ENCODE data around the gene ZNF687.

The ZNF687 gene

GRCh38 chr1:151324390-151324930, 42.4 kb downstream of the ZNF687 start:
- ATAC-seq, result no peak
- TF ChIP-seq ZNF70 (CRISPR knock-in tag; IDR thresholded peaks at IDR 0.05) (no peak), ZFP3 (CRISPR knock-in tag; IDR thresholded peaks at IDR 0.05) (no peak)

- no peak for ATAC-seq
- TF ChIP-seq BACH2 (CRISPR knock-in tag; IDR thresholded peaks at IDR 0.05; ENCODE audit: borderline replicate concordance) (no peak), RARB (CRISPR knock-in tag; IDR thresholded peaks at IDR 0.05) (no peak), ESRRG (CRISPR knock-in tag; IDR thresholded peaks at IDR 0.05) (no peak), POU6F1 (CRISPR knock-in tag; IDR thresholded peaks at IDR 0.05; ENCODE audit: borderline replicate concordance, low read depth) (no peak), ISL1 (CRISPR knock-in tag; IDR thresholded peaks at IDR 0.05) (no peak), TCF4 (CRISPR knock-in tag; IDR thresholded peaks at IDR 0.05; ENCODE audit: borderline replicate concordance) (no peak), ZC3H10 (CRISPR knock-in tag; IDR thresholded peaks at IDR 0.05) (no peak), TSHZ2 (CRISPR knock-in tag; IDR thresholded peaks at IDR 0.05) (no peak), ZFP30 (CRISPR knock-in tag; IDR thresholded peaks at IDR 0.05) (no peak)
Measured at GRCh38 chr1:151325231-151325630, 43.1 kb downstream of the ZNF687 start.

- ATAC-seq, result no peak
- TF ChIP-seq TOX (CRISPR knock-in tag; IDR thresholded peaks at IDR 0.05; ENCODE audit: borderline replicate concordance), result no peak
- no peak for TF ChIP-seq ISL1 (CRISPR knock-in tag; IDR thresholded peaks at IDR 0.05)
- TF ChIP-seq ZNF565 (CRISPR knock-in tag; conservative IDR thresholded peaks at IDR 0.05; ENCODE audit: low read depth), result no peak
- no peak for TF ChIP-seq TCF4 (CRISPR knock-in tag; IDR thresholded peaks at IDR 0.05; ENCODE audit: borderline replicate concordance)
- TF ChIP-seq CREB5 (CRISPR knock-in tag; IDR thresholded peaks at IDR 0.05; ENCODE audit: low read depth), result no peak
- no peak for TF ChIP-seq ZFP3 (CRISPR knock-in tag; IDR thresholded peaks at IDR 0.05)
Measured at GRCh38 chr1:151325646-151326429, 43.7 kb downstream of the ZNF687 start.

- ATAC-seq, result peak; percentile 71
- TF ChIP-seq SNAI2 (CRISPR knock-in tag; IDR thresholded peaks at IDR 0.05), result no peak
- no peak for TF ChIP-seq ZNF8 (CRISPR knock-in tag; IDR thresholded peaks at IDR 0.05)
- TF ChIP-seq CSRNP3 (CRISPR knock-in tag; IDR thresholded peaks at IDR 0.05), result no peak
- no peak for TF ChIP-seq ZC3H10 (CRISPR knock-in tag; IDR thresholded peaks at IDR 0.05)
- no peak for TF ChIP-seq RARB (CRISPR knock-in tag; IDR thresholded peaks at IDR 0.05)
- no peak for TF ChIP-seq ISL1 (CRISPR knock-in tag; IDR thresholded peaks at IDR 0.05)
- TF ChIP-seq ESRRG (CRISPR knock-in tag; IDR thresholded peaks at IDR 0.05), result no peak
- TF ChIP-seq TCF4 (CRISPR knock-in tag; IDR thresholded peaks at IDR 0.05; ENCODE audit: borderline replicate concordance), result no peak
- TF ChIP-seq ARNTL (CRISPR knock-in tag; IDR thresholded peaks at IDR 0.05; ENCODE audit: borderline replicate concordance, low read depth), result no peak
- TF ChIP-seq PATZ1 (CRISPR knock-in tag; IDR thresholded peaks at IDR 0.05; ENCODE audit: borderline replicate concordance), result no peak
- TF ChIP-seq ZNF565 (CRISPR knock-in tag; conservative IDR thresholded peaks at IDR 0.05; ENCODE audit: low read depth), result no peak
- no peak for TF ChIP-seq PPARA (CRISPR knock-in tag; IDR thresholded peaks at IDR 0.05; ENCODE audit: borderline replicate concordance)
- no peak for TF ChIP-seq TOX (CRISPR knock-in tag; IDR thresholded peaks at IDR 0.05; ENCODE audit: borderline replicate concordance)
- no peak for TF ChIP-seq POU6F1 (CRISPR knock-in tag; IDR thresholded peaks at IDR 0.05; ENCODE audit: borderline replicate concordance, low read depth)
- TF ChIP-seq GLIS3 (CRISPR knock-in tag; IDR thresholded peaks at IDR 0.05), result no peak
- TF ChIP-seq ZFP3 (CRISPR knock-in tag; IDR thresholded peaks at IDR 0.05), result no peak
- TF ChIP-seq CSDC2 (CRISPR knock-in tag; IDR thresholded peaks at IDR 0.05), result no peak
Measured at GRCh38 chr1:151326619-151327222, 44.6 kb downstream of the ZNF687 start.
